GM18502 (cell line): Measurements from ENCODE around the gene DAZ4.
"Not testable (repeated sequence)": the region's sequence is repeated elsewhere in the genome, so short reads cannot be mapped to it uniquely, and the experiment has no call there.

Experiments used
- ATAC-seq: cut with Tn5 transposase; IDR thresholded peaks from one replicate; pipeline ENCODE4 v1.9.1; 2021; ENCODE audit warnings: mild to moderate bottlenecking; ENCODE audit not compliant: unreplicated experiment, poor library complexity

Gene DAZ4, protein sequence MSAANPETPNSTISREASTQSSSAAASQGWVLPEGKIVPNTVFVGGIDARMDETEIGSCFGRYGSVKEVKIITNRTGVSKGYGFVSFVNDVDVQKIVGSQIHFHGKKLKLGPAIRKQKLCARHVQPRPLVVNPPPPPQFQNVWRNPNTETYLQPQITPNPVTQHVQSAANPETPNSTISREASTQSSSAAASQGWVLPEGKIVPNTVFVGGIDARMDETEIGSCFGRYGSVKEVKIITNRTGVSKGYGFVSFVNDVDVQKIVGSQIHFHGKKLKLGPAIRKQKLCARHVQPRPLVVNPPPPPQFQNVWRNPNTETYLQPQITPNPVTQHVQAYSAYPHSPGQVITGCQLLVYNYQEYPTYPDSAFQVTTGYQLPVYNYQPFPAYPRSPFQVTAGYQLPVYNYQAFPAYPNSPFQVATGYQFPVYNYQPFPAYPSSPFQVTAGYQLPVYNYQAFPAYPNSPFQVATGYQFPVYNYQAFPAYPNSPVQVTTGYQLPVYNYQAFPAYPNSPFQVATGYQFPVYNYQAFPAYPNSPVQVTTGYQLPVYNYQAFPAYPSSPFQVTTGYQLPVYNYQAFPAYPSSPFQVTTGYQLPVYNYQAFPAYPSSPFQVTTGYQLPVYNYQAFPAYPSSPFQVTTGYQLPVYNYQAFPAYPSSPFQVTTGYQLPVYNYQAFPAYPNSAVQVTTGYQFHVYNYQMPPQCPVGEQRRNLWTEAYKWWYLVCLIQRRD

DNA sequence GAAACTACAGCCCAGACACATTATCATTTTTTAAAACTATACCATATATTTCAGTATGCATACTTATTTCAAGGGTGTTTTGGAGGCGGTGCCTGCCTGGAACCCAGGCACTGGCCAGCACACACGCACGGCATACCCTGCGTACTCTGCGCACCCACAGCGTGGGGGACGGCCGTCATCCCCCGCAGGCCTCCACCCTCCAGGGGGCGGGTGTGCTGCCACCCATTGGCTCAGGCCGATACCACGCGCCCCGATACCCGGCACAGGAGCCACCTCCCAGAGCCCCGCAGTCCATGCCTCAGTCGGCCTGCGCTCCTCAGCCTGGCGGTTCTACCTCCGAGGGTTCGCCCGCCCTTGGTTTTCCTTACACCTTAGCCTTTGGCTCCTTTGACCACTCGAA is at the start of gene DAZ4:
Gene DAZ4 (plus strand): TSS at position 301 of the 400 bp plus-strand sequence. CDS start 208 bp downstream, outside the sequence.
- ATAC-seq, result not testable (repeated sequence)

DNA sequence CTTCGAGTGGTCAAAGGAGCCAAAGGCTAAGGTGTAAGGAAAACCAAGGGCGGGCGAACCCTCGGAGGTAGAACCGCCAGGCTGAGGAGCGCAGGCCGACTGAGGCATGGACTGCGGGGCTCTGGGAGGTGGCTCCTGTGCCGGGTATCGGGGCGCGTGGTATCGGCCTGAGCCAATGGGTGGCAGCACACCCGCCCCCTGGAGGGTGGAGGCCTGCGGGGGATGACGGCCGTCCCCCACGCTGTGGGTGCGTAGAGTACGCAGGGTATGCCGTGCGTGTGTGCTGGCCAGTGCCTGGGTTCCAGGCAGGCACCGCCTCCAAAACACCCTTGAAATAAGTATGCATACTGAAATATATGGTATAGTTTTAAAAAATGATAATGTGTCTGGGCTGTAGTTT is 20.4 kb upstream of the DAZ4 start, which contains the start of gene DAZ3:
Gene DAZ3 (minus strand): TSS at position 101 of the 400 bp plus-strand sequence. CDS start 208 bp downstream, outside the sequence.
- not testable (repeated sequence) for ATAC-seq

DNA sequence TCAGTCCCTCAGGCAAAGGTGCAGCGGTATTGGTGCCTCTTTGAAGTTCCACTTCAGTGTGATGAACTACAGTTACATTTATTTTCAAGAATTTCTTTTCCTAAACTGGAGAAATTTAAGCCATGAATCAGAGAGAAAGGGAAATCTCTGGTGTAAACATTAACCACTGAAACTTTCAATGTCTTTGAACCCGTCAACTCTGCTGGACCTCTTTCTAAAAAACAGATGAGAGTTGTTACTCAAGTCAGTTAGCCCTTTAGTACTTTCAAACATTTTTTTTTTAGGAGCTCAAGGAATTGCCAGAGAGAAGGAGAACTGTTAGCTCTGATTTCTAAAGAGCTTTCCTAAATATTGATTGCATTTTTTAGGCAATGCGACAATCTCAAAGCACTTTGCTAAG is 11.9 kb upstream of the DAZ4 start:
- not testable (repeated sequence) for ATAC-seq

DNA sequence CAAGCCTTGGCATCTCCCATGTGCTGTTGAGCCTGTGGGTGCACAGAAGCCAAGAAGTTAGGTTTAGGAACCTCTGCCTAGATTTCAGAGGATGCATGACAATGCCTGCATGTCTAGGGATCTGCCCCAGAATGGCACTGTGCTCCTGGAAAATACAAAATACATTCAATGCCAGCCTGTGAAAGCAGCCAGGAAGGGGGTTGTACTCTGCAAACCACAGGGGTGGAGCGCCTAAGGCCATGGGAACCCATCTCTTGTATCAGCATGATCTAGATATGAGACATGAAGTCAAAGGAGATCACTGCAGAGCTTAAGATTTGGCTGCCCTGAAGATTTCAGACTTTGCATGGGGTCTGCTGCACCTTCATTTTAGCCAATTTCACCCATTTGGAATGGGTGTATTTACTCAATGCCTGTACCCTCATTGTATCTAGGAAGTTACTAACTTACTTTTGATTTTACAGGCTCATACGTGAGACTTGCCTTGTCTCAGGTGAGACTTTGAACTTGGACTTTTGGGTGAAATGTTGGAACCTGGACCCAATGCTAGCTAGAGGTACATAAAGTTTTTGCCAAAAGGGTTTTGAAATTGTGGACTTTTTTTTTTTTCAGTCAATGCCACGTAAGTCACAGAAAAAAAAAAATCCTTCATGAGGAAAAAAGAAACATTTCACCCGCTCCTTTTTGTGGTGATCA is 9.4 kb upstream of the DAZ4 start:
- not testable (repeated sequence) for ATAC-seq

DNA sequence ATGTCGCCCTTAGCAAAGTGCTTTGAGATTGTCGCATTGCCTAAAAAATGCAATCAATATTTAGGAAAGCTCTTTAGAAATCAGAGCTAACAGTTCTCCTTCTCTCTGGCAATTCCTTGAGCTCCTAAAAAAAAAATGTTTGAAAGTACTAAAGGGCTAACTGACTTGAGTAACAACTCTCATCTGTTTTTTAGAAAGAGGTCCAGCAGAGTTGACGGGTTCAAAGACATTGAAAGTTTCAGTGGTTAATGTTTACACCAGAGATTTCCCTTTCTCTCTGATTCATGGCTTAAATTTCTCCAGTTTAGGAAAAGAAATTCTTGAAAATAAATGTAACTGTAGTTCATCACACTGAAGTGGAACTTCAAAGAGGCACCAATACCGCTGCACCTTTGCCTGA is 8.7 kb upstream of the DAZ4 start:
- not testable (repeated sequence) for ATAC-seq
